GM19452 (cell line): ENCODE measurements around the gene GOLPH3.
"Not testable (repeated sequence)": the region's sequence is repeated elsewhere in the genome, so short reads cannot be mapped to it uniquely, and the experiment has no call there.

ENCODE experiments used
- ATAC-seq: cut with Tn5 transposase; IDR thresholded peaks from one replicate; pipeline ENCODE4 v1.9.1; 2021; ENCODE audit not compliant: unreplicated experiment

GOLPH3 gene

GRCh38 chr5:32174011-32174870 is at the start of gene GOLPH3:
GOLPH3 (minus strand) TSS chr5:32174319; CDS start chr5:32174034, 285 bp downstream.
- peak; percentile 87 for ATAC-seq

- ATAC-seq: no peak
Measured at GRCh38 chr5:32222723-32223470, 48.8 kb upstream of the GOLPH3 start.

GRCh38 chr5:32217886-32218396 is 43.8 kb upstream of the GOLPH3 start:
- ATAC-seq: no peak

GRCh38 chr5:32214344-32214743 is 40.2 kb upstream of the GOLPH3 start:
- ATAC-seq: not testable (repeated sequence)

- no peak for ATAC-seq
Measured at GRCh38 chr5:32210151-32210550, 36.0 kb upstream of the GOLPH3 start.

DNA sequence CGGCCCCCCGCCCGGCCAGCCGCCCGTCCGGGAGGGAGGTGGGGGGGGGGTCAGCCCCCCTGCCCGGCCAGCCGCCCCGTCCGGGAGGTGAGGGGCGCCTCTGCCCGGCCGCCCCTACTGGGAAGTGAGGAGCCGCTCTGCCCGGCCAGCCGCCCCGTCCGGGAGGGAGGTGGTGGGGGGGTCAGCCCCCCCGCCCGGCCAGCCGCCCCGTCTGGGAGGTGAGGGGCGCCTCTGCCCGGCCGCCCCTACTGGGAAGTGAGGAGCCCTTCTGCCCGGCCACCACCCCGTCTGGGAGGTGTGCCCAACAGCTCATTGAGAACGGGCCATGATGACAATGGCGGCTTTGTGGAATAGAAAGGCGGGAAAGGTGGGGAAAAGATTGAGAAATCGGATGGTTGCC is 34.7 kb upstream of the GOLPH3 start:
- ATAC-seq: not testable (repeated sequence)

DNA sequence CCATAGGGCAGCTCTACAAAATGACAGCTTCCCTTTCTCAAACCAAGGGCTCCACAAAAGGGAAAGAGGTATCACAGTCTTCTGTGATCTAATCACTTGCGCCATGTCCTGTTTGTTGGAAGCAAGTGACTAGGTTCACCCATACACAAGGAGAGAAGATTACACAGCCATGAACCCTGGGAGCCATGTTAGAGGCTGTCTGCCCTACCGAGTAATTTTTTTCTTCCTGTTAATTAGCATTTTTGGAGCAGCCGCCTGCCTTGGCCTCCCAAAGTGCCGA is 33.2 kb upstream of the GOLPH3 start:
- ATAC-seq: no peak

DNA sequence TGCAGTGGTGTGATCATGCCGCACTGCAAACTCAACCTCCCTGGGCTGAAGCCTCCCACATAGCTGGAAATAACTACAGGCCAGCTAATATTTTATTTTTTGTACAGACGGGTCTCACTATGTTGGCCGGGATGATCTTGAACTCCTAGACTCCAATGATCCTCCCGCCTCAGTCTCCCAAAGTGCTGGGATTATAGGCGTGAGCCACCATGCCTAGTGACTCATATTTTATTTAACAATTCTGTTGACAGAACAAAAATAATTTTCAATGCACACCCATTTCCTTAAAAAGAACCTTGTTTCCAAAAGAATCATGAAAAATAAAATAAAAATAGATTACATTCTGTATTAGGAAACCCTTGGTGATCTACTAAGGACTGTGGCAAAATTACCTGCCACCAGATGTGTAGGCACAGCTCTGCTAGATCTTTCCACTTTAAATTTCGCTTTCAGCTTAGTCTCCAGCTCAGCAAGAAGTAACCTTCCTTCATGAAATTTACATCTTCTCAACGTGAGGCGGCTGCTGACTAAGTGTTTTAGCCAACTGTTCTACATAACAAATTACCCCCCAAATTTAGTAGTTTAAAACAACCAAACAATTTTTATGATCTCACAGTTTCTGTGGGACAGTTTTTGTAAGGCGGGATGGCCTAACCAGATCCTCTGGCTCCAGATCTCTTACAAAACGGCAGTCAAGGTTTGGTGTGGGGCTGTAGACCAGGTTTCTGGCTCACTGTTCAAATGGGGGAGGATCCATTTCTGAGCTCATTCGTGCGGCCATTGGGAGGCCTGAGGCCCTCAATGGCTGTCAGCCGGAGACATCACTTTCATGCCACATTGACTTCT is 32.6 kb upstream of the GOLPH3 start:
- peak; percentile 26 for ATAC-seq

- ATAC-seq: no peak
Measured at GRCh38 chr5:32206053-32206452, 31.9 kb upstream of the GOLPH3 start.

DNA sequence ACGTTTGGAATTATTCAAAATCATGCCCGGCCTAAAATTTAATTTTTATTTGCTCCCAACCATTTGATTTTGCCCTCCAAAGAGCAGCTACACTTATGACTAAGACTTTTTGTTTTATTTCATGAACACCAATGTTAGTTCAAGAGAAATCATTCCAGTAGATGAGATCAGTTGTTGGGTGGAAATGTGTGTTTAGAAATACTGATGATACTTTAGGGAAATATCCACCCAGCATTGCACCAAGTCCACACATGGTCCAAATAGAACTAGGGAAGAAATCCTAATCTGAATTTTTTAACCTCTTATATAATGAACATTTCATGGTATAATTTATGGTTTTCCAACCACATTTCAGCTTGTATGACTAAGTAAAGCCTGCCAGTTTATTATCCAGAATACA is 28.3 kb upstream of the GOLPH3 start:
- no peak for ATAC-seq

GRCh38 chr5:32201122-32201753 is 27.1 kb upstream of the GOLPH3 start:
- no peak for ATAC-seq

DNA sequence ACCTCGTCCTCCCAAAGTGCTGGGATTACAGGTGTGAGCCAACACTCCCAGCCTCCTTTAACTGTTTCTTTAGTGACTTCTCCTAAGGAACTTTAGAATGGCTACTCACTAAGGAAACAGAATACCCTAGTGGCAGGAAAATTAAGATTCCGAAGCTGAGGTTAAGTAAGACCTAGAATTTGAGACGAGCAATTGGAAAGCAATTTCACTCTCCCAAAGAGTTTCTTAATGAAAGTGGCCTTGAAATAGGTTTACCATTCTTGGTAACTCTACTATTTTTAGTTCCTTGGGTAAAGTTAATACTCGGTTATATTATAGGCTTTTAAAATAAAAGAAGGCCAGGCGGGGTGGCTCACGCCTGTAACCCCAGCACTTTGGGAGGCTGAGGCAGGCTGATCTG is 22.9 kb upstream of the GOLPH3 start:
- ATAC-seq: no peak

GRCh38 chr5:32195265-32195664 is 21.1 kb upstream of the GOLPH3 start:
- no peak for ATAC-seq

DNA sequence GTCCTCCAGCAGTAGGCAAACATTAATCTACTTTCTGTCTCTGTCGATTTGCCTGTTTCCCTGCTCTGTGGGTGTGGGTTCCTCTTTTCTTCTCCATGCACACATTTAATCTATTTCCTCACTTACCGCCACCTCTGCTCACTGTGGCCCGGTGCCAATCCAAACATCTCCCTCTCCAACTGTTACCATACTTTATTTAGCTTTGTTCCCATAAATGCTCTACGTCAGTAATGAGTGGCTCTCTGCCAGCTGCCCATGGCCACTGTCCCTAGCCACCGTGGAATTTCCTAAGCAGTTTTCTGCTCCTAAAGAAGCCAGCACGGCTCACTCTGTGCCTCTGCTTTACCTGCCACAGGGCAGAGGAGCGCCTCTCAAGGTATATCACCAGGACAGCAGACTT is 19.5 kb upstream of the GOLPH3 start:
- ATAC-seq: peak; percentile 63

GRCh38 chr5:32190095-32190494 is 16.0 kb upstream of the GOLPH3 start:
- ATAC-seq: no peak

DNA sequence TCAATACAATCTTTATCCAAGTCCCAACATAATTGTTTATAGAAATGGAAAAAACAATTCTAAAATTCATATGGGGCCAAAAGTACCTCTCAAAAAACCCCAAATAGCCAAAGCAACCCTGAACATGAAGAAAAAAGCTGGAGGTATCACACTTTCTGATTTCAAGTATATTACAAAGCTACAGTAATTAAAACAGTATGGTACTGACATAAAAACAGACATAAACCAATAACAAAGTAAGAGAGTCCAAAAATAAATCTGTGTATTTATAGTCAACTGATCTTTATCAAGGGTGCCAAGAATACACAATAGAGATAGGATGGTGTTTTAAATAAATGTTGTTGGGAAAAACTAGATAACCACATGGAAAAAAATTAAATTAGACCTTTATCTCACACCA is 13.6 kb upstream of the GOLPH3 start:
- ATAC-seq: no peak

GRCh38 chr5:32182463-32183063 is 8.4 kb upstream of the GOLPH3 start:
- ATAC-seq: peak; percentile 75

- peak; percentile 11 for ATAC-seq
Measured at GRCh38 chr5:32173267-32174010, 680 bp downstream of the GOLPH3 start.

DNA sequence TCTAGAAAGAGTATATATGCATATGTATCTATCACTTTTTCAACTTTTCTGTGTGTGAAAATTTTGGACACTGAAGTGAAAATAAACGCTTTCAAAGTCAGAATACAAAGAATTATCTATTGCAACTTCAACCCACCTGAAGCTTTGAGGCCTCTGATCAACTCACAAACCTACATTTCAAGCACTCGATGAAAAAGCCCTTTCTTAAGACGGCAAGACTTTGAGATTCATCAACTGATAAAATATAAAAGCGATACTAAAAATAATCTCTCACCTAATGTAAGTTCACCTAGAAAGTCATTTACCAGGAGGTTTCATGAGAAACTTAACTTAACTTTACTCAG is 1.2 kb downstream of the GOLPH3 start:
- no peak for ATAC-seq
